Keratinocyte (primary cell): Measurements from ENCODE around the gene MGLL. TPM values are rescaled to one million over a fixed set of nuclear protein-coding genes. Genes with fewer than 3 reads are reported as not detected.

ENCODE experiments used
- DNase-seq: peaks from one replicate; pipeline ENCODE4 v3.0.0-alpha.2; 2011; ENCODE audit warnings: low read depth, missing footprints, low spot score
- FAIRE-seq: peaks from 2 replicates; lab custom pipeline; 2011; peaks lifted over from hg19 to GRCh38; lab: Jason Lieb, UNC
- H2AFZ ChIP-seq: 2 replicates; pipeline ENCODE4 v1.6.0; 2012; ENCODE audit warnings: low read length, control low read depth, inconsistent platforms; ENCODE audit not compliant: control insufficient read depth
- H3K27ac ChIP-seq: 2 replicates; pipeline ENCODE4 v1.5.1; 2011; ENCODE audit warnings: low read length; ENCODE audit not compliant: control insufficient read depth, insufficient read depth
- H3K27me3 ChIP-seq: 3 replicates; pipeline ENCODE4 v1.6.0; 2011; ENCODE audit warnings: low read length; ENCODE audit not compliant: control insufficient read depth, insufficient read depth; ENCODE audit errors: extremely low read depth
- H3K36me3 ChIP-seq, 2 experiments: 2 replicates in 1 of 2; 3 replicates in 1 of 2; pipeline ENCODE4 v1.5.1; 2011; ENCODE audit warnings: low read length in 2 of 2, mild to moderate bottlenecking in 1 of 2; ENCODE audit not compliant: control insufficient read depth in 2 of 2, insufficient read depth in 2 of 2; ENCODE audit errors: extremely low read depth in 1 of 2
- H3K4me1 ChIP-seq: 3 replicates; pipeline ENCODE4 v1.5.1; 2011; ENCODE audit warnings: low read length; ENCODE audit not compliant: control insufficient read depth, insufficient read depth; ENCODE audit errors: extremely low read depth
- H3K4me2 ChIP-seq: 3 replicates; pipeline ENCODE4 v1.6.0; 2011; ENCODE audit warnings: low read depth, low read length; ENCODE audit not compliant: control insufficient read depth, insufficient read depth; ENCODE audit errors: extremely low read depth
- H3K4me3 ChIP-seq, 3 experiments: fragments of 200-600 bp in 1 of 3; sonication (generic) in 1 of 3; 2 replicates in 2 of 3; 3 replicates in 1 of 3; pipeline ENCODE4 v1.5.1; 2011 to 2016; ENCODE audit warnings: low read length in 3 of 3, mild to moderate bottlenecking in 3 of 3, control low read depth in 2 of 3, inconsistent platforms in 1 of 3, low read depth in 1 of 3, mixed read lengths in 1 of 3, mixed run types in 1 of 3, moderate library complexity in 1 of 3; ENCODE audit not compliant: control insufficient read depth in 2 of 3, insufficient read depth in 2 of 3; ENCODE audit errors: extremely low read depth in 1 of 3
- H3K79me2 ChIP-seq: 2 replicates; pipeline ENCODE4 v1.6.0; 2012; ENCODE audit warnings: low read length; ENCODE audit not compliant: control insufficient read depth, insufficient read depth
- H3K9ac ChIP-seq: 3 replicates; pipeline ENCODE4 v1.6.0; 2011; ENCODE audit warnings: low read length; ENCODE audit not compliant: control insufficient read depth, insufficient read depth; ENCODE audit errors: extremely low read depth
- H3K9me1 ChIP-seq: 3 replicates; pipeline ENCODE4 v1.6.0; 2011; ENCODE audit warnings: low read length; ENCODE audit not compliant: control insufficient read depth, insufficient read depth; ENCODE audit errors: extremely low read depth
- H3K9me3 ChIP-seq: 2 replicates; pipeline ENCODE4 v1.5.1; 2012; ENCODE audit warnings: low read depth, low read length; ENCODE audit not compliant: control insufficient read depth
- H4K20me1 ChIP-seq: 3 replicates; pipeline ENCODE4 v1.6.0; 2011; ENCODE audit warnings: low read length; ENCODE audit not compliant: control insufficient read depth, insufficient read depth; ENCODE audit errors: extremely low read depth
- EZH2 ChIP-seq: IDR thresholded peaks from one replicate; pipeline ENCODE4 v1.6.1; 2012; ENCODE audit warnings: inconsistent platforms, mild to moderate bottlenecking, low read length, moderate library complexity
- dilution Hi-C: fragments of 300-500 bp; cut with MboI; formaldehyde crosslinking; loops from one replicate; pipeline ENCODE4 v1.7.0; 2020; ENCODE audit warnings: low sequenced_read_pairs; ENCODE audit not compliant: extremely low pct_ligation_motif_present
- polyA plus RNA-seq, 5 experiments: library from polyadenylated mRNA; depleted of rRNA in 3 of 5; stranded (reverse) in 3 of 5; stranded (forward) in 1 of 5; unstranded in 1 of 5; fragments of >200 nt; gene quantifications; 1 replicate in 1 of 5; 2 replicates in 3 of 5; 3 replicates in 1 of 5; pipeline versions ENCODE4 v1.2.1 to v1.2.3, GENCODE V29; 2011 to 2012; ENCODE audit warnings: missing spikeins in 2 of 5, low read depth in 1 of 5, low replicate concordance in 1 of 5
- TF ChIP-seq, protein P1 (sequence below), 3 experiments: IDR thresholded peaks in 1 of 3; conservative IDR thresholded peaks in 1 of 3; optimal IDR thresholded peaks in 1 of 3; 2 replicates in 2 of 3; 3 replicates in 1 of 3; pipeline versions ENCODE3 to v1.5.1; 2011; ENCODE audit warnings: low read length in 3 of 3, mild to moderate bottlenecking in 3 of 3, moderate library complexity in 2 of 3, control low read depth in 1 of 3, inconsistent platforms in 1 of 3; ENCODE audit not compliant: insufficient read depth in 2 of 3; ENCODE audit errors: extremely low read depth in 1 of 3

The MGLL gene
- polyA plus RNA-seq, 1 donor (not counting 4 experiments of a cell fraction or from before 2014, with no cell fraction given), result 17.8 TPM

DNA sequence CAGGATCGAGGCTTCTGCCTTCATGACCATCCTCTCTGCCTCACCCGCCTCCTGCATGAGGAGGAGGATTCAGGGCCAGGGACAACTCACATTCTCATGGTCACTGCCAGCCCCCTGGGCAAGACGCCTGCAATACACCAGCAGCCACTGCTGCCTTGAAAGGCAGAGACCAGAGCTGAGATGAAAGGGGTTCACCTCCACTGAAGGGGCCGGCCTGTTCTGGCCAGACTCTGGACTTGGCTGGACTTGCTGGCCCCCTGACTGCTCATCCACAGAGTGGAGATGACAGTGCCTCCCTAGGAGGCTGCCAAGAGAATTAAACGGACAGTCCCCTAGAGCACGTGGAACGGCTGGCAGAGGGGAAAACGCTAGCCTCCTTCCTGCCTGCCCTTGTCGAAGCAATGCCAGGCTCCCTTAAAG is 35.2 kb downstream of the MGLL start:
- Histone ChIP-seq H3K4me1 (peaks cover 23% of the 10 kb centered on the region), H3K36me3 (peaks cover 3 to 5% of the 10 kb centered on the region in 2 experiments), H4K20me1 (no peaks in the 10 kb centered on the region), H2AFZ (no peak overlapping the region), H3K79me2 (no peaks in the 10 kb centered on the region), H3K9me1 (no peaks in the 10 kb centered on the region), H3K4me3 (no peak overlapping the region), H3K9ac (no peak overlapping the region), H3K9me3 (no peaks in the 10 kb centered on the region), H3K27ac (no peak overlapping the region), H3K27me3 (no peaks in the 10 kb centered on the region), H3K4me2 (no peak overlapping the region)
- dilution Hi-C loops, result no loop called here
- TF ChIP-seq EZH2, result no peak
- TF ChIP-seq, protein P1, sequence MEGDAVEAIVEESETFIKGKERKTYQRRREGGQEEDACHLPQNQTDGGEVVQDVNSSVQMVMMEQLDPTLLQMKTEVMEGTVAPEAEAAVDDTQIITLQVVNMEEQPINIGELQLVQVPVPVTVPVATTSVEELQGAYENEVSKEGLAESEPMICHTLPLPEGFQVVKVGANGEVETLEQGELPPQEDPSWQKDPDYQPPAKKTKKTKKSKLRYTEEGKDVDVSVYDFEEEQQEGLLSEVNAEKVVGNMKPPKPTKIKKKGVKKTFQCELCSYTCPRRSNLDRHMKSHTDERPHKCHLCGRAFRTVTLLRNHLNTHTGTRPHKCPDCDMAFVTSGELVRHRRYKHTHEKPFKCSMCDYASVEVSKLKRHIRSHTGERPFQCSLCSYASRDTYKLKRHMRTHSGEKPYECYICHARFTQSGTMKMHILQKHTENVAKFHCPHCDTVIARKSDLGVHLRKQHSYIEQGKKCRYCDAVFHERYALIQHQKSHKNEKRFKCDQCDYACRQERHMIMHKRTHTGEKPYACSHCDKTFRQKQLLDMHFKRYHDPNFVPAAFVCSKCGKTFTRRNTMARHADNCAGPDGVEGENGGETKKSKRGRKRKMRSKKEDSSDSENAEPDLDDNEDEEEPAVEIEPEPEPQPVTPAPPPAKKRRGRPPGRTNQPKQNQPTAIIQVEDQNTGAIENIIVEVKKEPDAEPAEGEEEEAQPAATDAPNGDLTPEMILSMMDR (optimal IDR thresholded peaks at IDR 0.05 in 1 of 3, IDR thresholded peaks at IDR 0.05 in 1 of 3, conservative IDR thresholded peaks at IDR 0.05 in 1 of 3; ENCODE audit: extremely low read depth in 1 of 3, insufficient read depth in 2 of 3, low read length in 3 of 3), result no peak
- FAIRE-seq (no peak), DNase-seq (no peak)

- Histone ChIP-seq H3K79me2 (no peaks in the 10 kb centered on the region), H2AFZ (no peak overlapping the region), H3K4me1 (peaks cover 18% of the 10 kb centered on the region), H3K9me1 (no peaks in the 10 kb centered on the region), H3K9ac (no peak overlapping the region), H4K20me1 (no peaks in the 10 kb centered on the region), H3K4me3 (no peak overlapping the region), H3K4me2 (no peak overlapping the region), H3K27me3 (no peaks in the 10 kb centered on the region), H3K9me3 (no peaks in the 10 kb centered on the region), H3K27ac (no peak overlapping the region), H3K36me3 (peaks cover 3 to 5% of the 10 kb centered on the region in 2 experiments)
- FAIRE-seq, result no peak
- no peak for TF ChIP-seq EZH2
- TF ChIP-seq, protein P1 (optimal IDR thresholded peaks at IDR 0.05 in 1 of 3, IDR thresholded peaks at IDR 0.05 in 1 of 3, conservative IDR thresholded peaks at IDR 0.05 in 1 of 3; ENCODE audit: extremely low read depth in 1 of 3, insufficient read depth in 2 of 3, low read length in 3 of 3), result no peak
- dilution Hi-C loops, result no loop called here
- DNase-seq, result no peak
Observed at GRCh38 chr3:127786353-127787070, 35.8 kb downstream of the MGLL start.
